Fibroblast of lung (primary cell): ENCODE measurements around the gene LYZL4. TPM values are rescaled to one million over a fixed set of nuclear protein-coding genes. Genes with fewer than 3 reads are reported as not detected.

Source experiments
- DNase-seq, 2 donors: peaks; one replicate each; pipeline versions ENCODE4 v3.0.0 to v3.0.0-alpha.2; 2010; ENCODE audit warnings: low read depth in 2 of 2
- H2AFZ ChIP-seq: 2 replicates; pipeline ENCODE4 v1.5.1; 2012; ENCODE audit warnings: low read length, control low read depth, inconsistent platforms
- H3K27ac ChIP-seq: 2 replicates; pipeline ENCODE4 v1.5.1; 2011; ENCODE audit warnings: low read length, control low read depth; ENCODE audit not compliant: insufficient read depth
- H3K27me3 ChIP-seq: 2 replicates; pipeline ENCODE4 v1.5.1; 2011; ENCODE audit warnings: mild to moderate bottlenecking, low read length; ENCODE audit not compliant: control insufficient read depth, insufficient read depth
- H3K36me3 ChIP-seq: 2 replicates; pipeline ENCODE4 v1.5.1; 2011; ENCODE audit warnings: low read length; ENCODE audit not compliant: control insufficient read depth, insufficient read depth
- H3K4me1 ChIP-seq: 2 replicates; pipeline ENCODE4 v1.5.1; 2011; ENCODE audit warnings: low read length; ENCODE audit not compliant: control insufficient read depth, insufficient read depth; ENCODE audit errors: extremely low read depth
- H3K4me2 ChIP-seq: 2 replicates; pipeline ENCODE4 v1.5.1; 2011; ENCODE audit warnings: low read length, control low read depth; ENCODE audit not compliant: insufficient read depth; ENCODE audit errors: extremely low read depth
- H3K4me3 ChIP-seq, 4 experiments: fragments of 200-600 bp in 1 of 4; sonication (generic) in 1 of 4; replicated peaks in 1 of 4; 2 replicates each; pipeline ENCODE4 v1.5.1; 2011 to 2016; ENCODE audit warnings: low read length in 4 of 4, low read depth in 3 of 4, mild to moderate bottlenecking in 3 of 4, control low read depth in 2 of 4, inconsistent platforms in 1 of 4, mixed read lengths in 1 of 4; ENCODE audit not compliant: insufficient read depth in 1 of 4; ENCODE audit errors: control extremely low read depth in 1 of 4
- H3K79me2 ChIP-seq: 2 replicates; pipeline ENCODE4 v1.5.1; 2012; ENCODE audit warnings: mild to moderate bottlenecking, low read length, inconsistent platforms; ENCODE audit not compliant: control insufficient read depth, insufficient read depth
- H3K9ac ChIP-seq: 2 replicates; pipeline ENCODE4 v1.5.1; 2011; ENCODE audit warnings: mild to moderate bottlenecking, low read length, control low read depth; ENCODE audit not compliant: insufficient read depth
- H3K9me3 ChIP-seq: 2 replicates; pipeline ENCODE4 v1.5.1; 2012; ENCODE audit warnings: low read depth, low read length; ENCODE audit not compliant: control insufficient read depth, insufficient read depth
- H4K20me1 ChIP-seq: 2 replicates; pipeline ENCODE4 v1.5.1; 2011; ENCODE audit warnings: low read length; ENCODE audit not compliant: control insufficient read depth, insufficient read depth; ENCODE audit errors: extremely low read depth
- CTCF ChIP-seq, 2 donors: IDR thresholded peaks in 1 of 2; conservative IDR thresholded peaks in 1 of 2; 1 replicate in 1 of 2; 2 replicates in 1 of 2; pipeline ENCODE4 v1.5.1; 2011 to 2012; ENCODE audit warnings: low read length in 2 of 2, control low read depth in 1 of 2, inconsistent platforms in 1 of 2, low read depth in 1 of 2, mild to moderate bottlenecking in 1 of 2
- EZH2 ChIP-seq: IDR thresholded peaks from 2 replicates; pipeline ENCODE4 v1.5.1; 2012; ENCODE audit warnings: low read length, control low read depth, mild to moderate bottlenecking; ENCODE audit errors: missing control alignments
- polyA plus RNA-seq, 2 donors: library from polyadenylated mRNA; depleted of rRNA in 1 of 2; stranded (reverse) in 1 of 2; unstranded in 1 of 2; fragments of >200 nt; gene quantifications; 2 replicates each; pipeline ENCODE4 v1.2.1, GENCODE V29; 2011 to 2012; ENCODE audit warnings: missing spikeins in 1 of 2
- total RNA-seq: library from RNA; depleted of rRNA; stranded (reverse); fragments of >200 nt; gene quantifications from 2 replicates; pipeline ENCODE4 v1.2.1, GENCODE V29; 2014

LYZL4 gene
- total and polyA plus RNA-seq, 2 donors (not counting 1 experiment from before 2014, with no cell fraction given), result not detected

- no peak for DNase-seq
- Histone ChIP-seq H3K4me2 (no peak overlapping the region), H3K36me3 (no peaks in the 10 kb centered on the region), H4K20me1 (no peaks in the 10 kb centered on the region), H3K79me2 (no peaks in the 10 kb centered on the region), H3K27me3 (peaks cover 3% of the 10 kb centered on the region), H2AFZ (no peak overlapping the region), H3K9me3 (no peaks in the 10 kb centered on the region), H3K4me3 (no peak overlapping the region), H3K9ac (no peak overlapping the region), H3K27ac (no peak overlapping the region), H3K4me1 (no peaks in the 10 kb centered on the region)
- TF ChIP-seq CTCF (conservative IDR thresholded peaks at IDR 0.05 in 1 of 2, IDR thresholded peaks at IDR 0.05 in 1 of 2; ENCODE audit: low read depth in 1 of 2, low read length in 2 of 2), result no peak
- TF ChIP-seq EZH2, result no peak
Measured at GRCh38 chr3:42440924-42441323, 30.5 kb upstream of the LYZL4 start.

GRCh38 chr3:42439261-42440115 is 29.1 kb upstream of the LYZL4 start:
- no peak for TF ChIP-seq CTCF (conservative IDR thresholded peaks at IDR 0.05 in 1 of 2, IDR thresholded peaks at IDR 0.05 in 1 of 2; ENCODE audit: low read depth in 1 of 2, low read length in 2 of 2)
- no peak for TF ChIP-seq EZH2
- Histone ChIP-seq H3K9me3 (no peaks in the 10 kb centered on the region), H3K4me3 (no peak overlapping the region), H3K4me2 (no peak overlapping the region), H4K20me1 (no peaks in the 10 kb centered on the region), H3K27me3 (peaks cover 3% of the 10 kb centered on the region), H2AFZ (no peak overlapping the region), H3K4me1 (no peaks in the 10 kb centered on the region), H3K27ac (no peak overlapping the region), H3K9ac (no peak overlapping the region), H3K79me2 (no peaks in the 10 kb centered on the region), H3K36me3 (no peaks in the 10 kb centered on the region)
- DNase-seq, result no peak

- Histone ChIP-seq H3K36me3 (no peaks in the 10 kb centered on the region), H3K9ac (no peak overlapping the region), H3K79me2 (no peaks in the 10 kb centered on the region), H3K4me3 (no peak overlapping the region), H3K4me1 (no peaks in the 10 kb centered on the region), H3K27me3 (peaks cover 3% of the 10 kb centered on the region), H4K20me1 (no peaks in the 10 kb centered on the region), H2AFZ (no peak overlapping the region), H3K27ac (no peak overlapping the region), H3K9me3 (no peaks in the 10 kb centered on the region), H3K4me2 (no peak overlapping the region)
- DNase-seq, result no peak
- TF ChIP-seq EZH2, result no peak
- no peak for TF ChIP-seq CTCF (conservative IDR thresholded peaks at IDR 0.05 in 1 of 2, IDR thresholded peaks at IDR 0.05 in 1 of 2; ENCODE audit: low read depth in 1 of 2, low read length in 2 of 2)
Measured at GRCh38 chr3:42438758-42439157, 28.3 kb upstream of the LYZL4 start.
